Measurements from ENCODE around the gene PLBD1. TPM values are rescaled to one million over a fixed set of nuclear protein-coding genes. Genes with fewer than 3 reads are reported as not detected.

Gene PLBD1
- total RNA-seq, 1 experiment from 2014 or later: 13.8 TPM

DNA sequence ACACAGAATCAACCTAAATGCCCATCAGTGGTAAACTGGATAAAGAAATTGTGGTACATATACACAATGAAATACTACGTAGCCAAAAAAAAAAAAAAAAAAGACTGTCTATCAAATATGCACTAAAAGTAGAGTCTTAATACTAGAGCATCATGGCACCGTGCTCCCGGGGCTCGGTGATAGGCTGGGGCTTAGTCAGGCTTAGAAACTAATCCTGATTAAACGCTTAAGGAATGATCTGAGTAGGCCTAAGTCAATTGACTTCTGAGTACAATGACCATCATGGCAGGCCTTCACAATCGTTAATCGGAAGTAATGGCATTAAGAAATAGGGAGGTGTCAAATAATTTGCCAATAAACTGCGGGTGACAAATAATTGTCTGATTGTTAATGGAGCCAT lies 9.7 kb downstream of the PLBD1 start:
- no TSS peak for BruUV-seq (replicated peaks)
- Histone ChIP-seq H3F3A (ENCODE audit: insufficient read depth, low read depth) (no peaks in the 10 kb centered on the region; the same call in none of the 2 replicates), H3K79me2 (ENCODE audit: low read depth) (no peaks in the 10 kb centered on the region; the same call in 1 of the 2 replicates), H3K36me3 (ENCODE audit: low read depth) (no peaks in the 10 kb centered on the region), H3K27ac (no peak overlapping the region), H2AFZ (no peak overlapping the region), H3K4me2 (no peak overlapping the region), H3K9me2 (ENCODE audit: insufficient read depth) (no peaks in the 10 kb centered on the region), H3K9me3 (ENCODE audit: insufficient read depth, low read depth) (no peaks in the 10 kb centered on the region), H4K20me1 (ENCODE audit: insufficient read depth) (no peaks in the 10 kb centered on the region), H3K27me3 (ENCODE audit: insufficient read depth, low read depth) (no peaks in the 10 kb centered on the region), H3K4me1 (replicated peaks; ENCODE audit: insufficient read depth) (peaks cover 13% of the 10 kb centered on the region), H3K4me3 (no peak overlapping the region)
- POLR2A ChIA-PET (ENCODE audit: unreplicated experiment): no interaction called here
- DNase-seq: no peak
- intact Hi-C loops (cut with micrococcal nuclease; ENCODE audit: unreplicated experiment): no loop called here
- CTCF ChIA-PET: no interaction called here
- TF ChIP-seq EZH2 (IDR thresholded peaks at IDR 0.05; ENCODE audit: low read depth): no peak
- TF ChIP-seq, protein P1, sequence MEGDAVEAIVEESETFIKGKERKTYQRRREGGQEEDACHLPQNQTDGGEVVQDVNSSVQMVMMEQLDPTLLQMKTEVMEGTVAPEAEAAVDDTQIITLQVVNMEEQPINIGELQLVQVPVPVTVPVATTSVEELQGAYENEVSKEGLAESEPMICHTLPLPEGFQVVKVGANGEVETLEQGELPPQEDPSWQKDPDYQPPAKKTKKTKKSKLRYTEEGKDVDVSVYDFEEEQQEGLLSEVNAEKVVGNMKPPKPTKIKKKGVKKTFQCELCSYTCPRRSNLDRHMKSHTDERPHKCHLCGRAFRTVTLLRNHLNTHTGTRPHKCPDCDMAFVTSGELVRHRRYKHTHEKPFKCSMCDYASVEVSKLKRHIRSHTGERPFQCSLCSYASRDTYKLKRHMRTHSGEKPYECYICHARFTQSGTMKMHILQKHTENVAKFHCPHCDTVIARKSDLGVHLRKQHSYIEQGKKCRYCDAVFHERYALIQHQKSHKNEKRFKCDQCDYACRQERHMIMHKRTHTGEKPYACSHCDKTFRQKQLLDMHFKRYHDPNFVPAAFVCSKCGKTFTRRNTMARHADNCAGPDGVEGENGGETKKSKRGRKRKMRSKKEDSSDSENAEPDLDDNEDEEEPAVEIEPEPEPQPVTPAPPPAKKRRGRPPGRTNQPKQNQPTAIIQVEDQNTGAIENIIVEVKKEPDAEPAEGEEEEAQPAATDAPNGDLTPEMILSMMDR (conservative IDR thresholded peaks at IDR 0.05): no peak

DNA sequence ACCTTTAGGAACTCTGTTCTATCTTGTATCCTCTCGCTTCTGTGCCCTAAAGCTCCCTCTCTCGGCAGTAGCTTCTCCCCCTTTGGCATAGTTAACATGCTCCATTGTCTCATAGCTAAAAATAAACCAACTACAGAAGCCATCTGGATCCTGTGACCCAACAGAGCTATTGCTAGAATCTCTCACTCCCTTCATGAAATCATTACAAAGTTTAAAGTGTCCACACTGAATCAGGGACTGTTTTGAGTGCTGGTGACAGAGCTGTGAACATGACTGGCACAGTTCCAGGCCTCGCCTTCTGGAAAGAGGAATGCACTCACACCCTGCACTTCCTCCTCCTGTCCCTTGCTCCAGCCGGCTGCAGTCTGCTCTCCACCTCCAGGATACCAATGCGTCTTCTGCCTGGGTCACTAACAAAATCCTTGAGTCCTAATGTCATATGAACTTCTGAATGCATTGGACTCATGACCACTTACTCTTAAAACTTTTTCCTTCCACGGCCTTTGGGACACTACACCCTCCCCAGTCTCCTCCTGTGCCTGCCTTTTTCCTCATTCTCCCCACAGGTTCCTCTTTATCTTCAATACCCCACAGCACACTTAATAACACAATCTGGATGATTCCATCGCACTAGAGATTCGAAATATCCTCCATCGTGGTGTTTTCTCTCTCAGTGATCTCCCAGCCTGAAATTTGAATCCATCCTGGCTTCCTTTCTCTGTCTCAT lies 13.2 kb downstream of the PLBD1 start:
- intact Hi-C loops (cut with micrococcal nuclease; ENCODE audit: unreplicated experiment): no loop called here
- Histone ChIP-seq H3K4me1 (replicated peaks; ENCODE audit: insufficient read depth) (peaks cover 13% of the 10 kb centered on the region), H3K27me3 (ENCODE audit: insufficient read depth, low read depth) (no peaks in the 10 kb centered on the region), H3K27ac (0 out of 2 replicates have a peak overlapping the region, but pooled peaks have one; percentile 14), H4K20me1 (ENCODE audit: insufficient read depth) (no peaks in the 10 kb centered on the region), H3F3A (ENCODE audit: insufficient read depth, low read depth) (no peaks in the 10 kb centered on the region; the same call in 1 of the 2 replicates), H3K9me2 (ENCODE audit: insufficient read depth) (no peaks in the 10 kb centered on the region), H3K4me2 (peak overlapping the region; percentile 48), H3K79me2 (ENCODE audit: low read depth) (no peaks in the 10 kb centered on the region; the same call in 1 of the 2 replicates), H2AFZ (no peak overlapping the region; the same call in 1 of the 2 replicates), H3K36me3 (ENCODE audit: low read depth) (no peaks in the 10 kb centered on the region), H3K9me3 (ENCODE audit: insufficient read depth, low read depth) (no peaks in the 10 kb centered on the region), H3K4me3 (no peak overlapping the region)
- no TSS peak for BruUV-seq (replicated peaks)
- DNase-seq: peak; percentile 69 to 86
- POLR2A ChIA-PET (ENCODE audit: unreplicated experiment): interaction anchor here (0.6 kb wide), 1 partner anchor 315 kb away, joined by 8 read pairs; no protein-coding TSS in a partner anchor
- TF ChIP-seq EZH2 (IDR thresholded peaks at IDR 0.05; ENCODE audit: low read depth): no peak
- TF ChIP-seq, protein P1 (conservative IDR thresholded peaks at IDR 0.05): no peak
- CTCF ChIA-PET: interaction anchor here (0.6 to 1.2 kb wide), 2 partner anchors 41 to 86 kb away, joined by 3 to 4 read pairs; no protein-coding TSS in a partner anchor

DNA sequence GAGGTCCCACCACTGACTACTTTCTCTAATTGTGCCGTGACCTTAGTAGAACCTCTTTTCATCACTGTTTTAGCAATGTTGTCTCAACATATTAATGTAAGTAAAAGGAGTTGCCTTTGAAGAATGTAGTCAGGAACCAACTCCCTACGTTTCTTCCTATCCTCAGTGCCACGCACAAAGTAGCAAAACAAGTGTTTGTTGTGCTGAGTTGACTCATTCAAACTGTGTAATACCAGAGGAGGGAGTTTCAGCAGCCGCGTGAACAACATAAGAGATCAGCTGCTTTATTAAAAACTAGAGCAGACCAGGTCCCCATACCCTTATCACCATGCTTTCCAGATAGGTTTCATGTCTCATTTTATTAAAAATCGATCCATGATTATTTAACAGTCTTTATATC lies 19.1 kb downstream of the PLBD1 start:
- BruUV-seq (replicated peaks): no TSS peak
- Histone ChIP-seq H3K79me2 (ENCODE audit: low read depth) (no peaks in the 10 kb centered on the region), H3K27ac (no peak overlapping the region), H3K4me1 (replicated peaks; ENCODE audit: insufficient read depth) (no peaks in the 10 kb centered on the region), H3F3A (ENCODE audit: insufficient read depth, low read depth) (no peaks in the 10 kb centered on the region), H3K4me3 (no peak overlapping the region), H4K20me1 (ENCODE audit: insufficient read depth) (no peaks in the 10 kb centered on the region), H3K27me3 (ENCODE audit: insufficient read depth, low read depth) (no peaks in the 10 kb centered on the region), H2AFZ (no peak overlapping the region), H3K4me2 (no peak overlapping the region), H3K9me3 (ENCODE audit: insufficient read depth, low read depth) (no peaks in the 10 kb centered on the region), H3K9me2 (ENCODE audit: insufficient read depth) (no peaks in the 10 kb centered on the region), H3K36me3 (ENCODE audit: low read depth) (no peaks in the 10 kb centered on the region)
- TF ChIP-seq, protein P1 (conservative IDR thresholded peaks at IDR 0.05): no peak
- TF ChIP-seq EZH2 (IDR thresholded peaks at IDR 0.05; ENCODE audit: low read depth): no peak
- ChIA-PET CTCF (no interaction called here), POLR2A (ENCODE audit: unreplicated experiment) (no interaction called here)
- intact Hi-C loops (cut with micrococcal nuclease; ENCODE audit: unreplicated experiment): no loop called here
- DNase-seq: no peak
